Stimulated activated naive CD8-positive, alpha-beta T cell treated with anti-CD3 and anti-CD28 coated beads, Interleukin-15, amount 100 ng/mL, for 72 hours (primary cell): ENCODE results near the gene MARS1.
"Not testable (repeated sequence)": the region's sequence is repeated elsewhere in the genome, so short reads cannot be mapped to it uniquely, and the experiment has no call there.

Source experiments
- ATAC-seq: fragments of 150-1000 bp; cut with Tn5 transposase; 2 replicates; pipeline ENCODE4 v1.10.0; 2021; ENCODE audit warnings: mild to moderate bottlenecking, moderate library complexity
- DNase-seq, 2 donors: peaks; one replicate each; pipeline ENCODE4 v3.0.0; 2021 to 2022
- H3K27ac Mint-ChIP-seq, 2 donors: one replicate each; pipeline ENCODE4 v1.8.0; 2022; ENCODE audit warnings: mild to moderate bottlenecking in 2 of 2, mixed read lengths in 2 of 2, moderate library complexity in 2 of 2
- H3K27me3 Mint-ChIP-seq: one replicate; pipeline ENCODE4 v1.8.0; 2022; ENCODE audit warnings: mixed read lengths
- H3K4me1 Mint-ChIP-seq: one replicate; pipeline ENCODE4 v1.8.0; 2022; ENCODE audit warnings: mild to moderate bottlenecking, mixed read lengths
- H3K4me3 Mint-ChIP-seq, 2 donors: one replicate each; pipeline ENCODE4 v1.8.0; 2022; ENCODE audit warnings: mild to moderate bottlenecking in 2 of 2, mixed read lengths in 2 of 2, moderate library complexity in 1 of 2
- H3K9me3 Mint-ChIP-seq, 2 donors: one replicate each; pipeline ENCODE4 v1.8.0; 2022; ENCODE audit warnings: mixed read lengths in 2 of 2

Gene MARS1

GRCh38 chr12:57549203-57549908, 61.5 kb downstream of the MARS1 start:
- peaks cover 63% of the 10 kb centered on the region for H3K4me1 Mint-ChIP-seq
- peak overlapping the region; percentile 34 to 68 for H3K27ac Mint-ChIP-seq
- peak; percentile 16 for ATAC-seq
- no peak for DNase-seq
- H3K27me3 Mint-ChIP-seq, result peaks cover 24% of the 10 kb centered on the region
- H3K9me3 Mint-ChIP-seq, result no peaks in the 10 kb centered on the region
- H3K4me3 Mint-ChIP-seq, result peak overlapping the region; percentile 88 to 94

GRCh38 chr12:57549909-57550640, 62.2 kb downstream of the MARS1 start, which contains the start of gene KIF5A:
TSS of gene KIF5A (plus strand) at chr12:57550044. CDS start at chr12:57550272, 228 bp downstream.
- peak within 1 kb of the TSS; percentile 55 to 68 for H3K27ac Mint-ChIP-seq
- H3K4me3 Mint-ChIP-seq, result peak within 1 kb of the TSS; percentile 88 to 94
- H3K9me3 Mint-ChIP-seq, result no peaks in the 10 kb centered on the region
- DNase-seq, result peak; percentile 61 to 75
- ATAC-seq, result peak; percentile 65
- peaks cover 24% of the 10 kb centered on the region for H3K27me3 Mint-ChIP-seq
- peaks cover 57% of the 10 kb centered on the region for H3K4me1 Mint-ChIP-seq

- Mint-ChIP-seq H3K27ac (peak overlapping the region in 1 of 2 donors; percentile 23), H3K27me3 (peaks cover 24% of the 10 kb centered on the region), H3K4me1 (peaks cover 49% of the 10 kb centered on the region), H3K4me3 (peak overlapping the region; percentile 78 to 94), H3K9me3 (no peaks in the 10 kb centered on the region)
- DNase-seq (no peak), ATAC-seq (no peak)
These were observed 63.0 kb downstream of the MARS1 start for GRCh38 chr12:57550641-57551549.

GRCh38 chr12:57551637-57552305, 63.9 kb downstream of the MARS1 start:
- H3K27me3 Mint-ChIP-seq, result peaks cover 24% of the 10 kb centered on the region
- no peak overlapping the region for H3K27ac Mint-ChIP-seq
- H3K9me3 Mint-ChIP-seq, result no peaks in the 10 kb centered on the region
- H3K4me3 Mint-ChIP-seq, result no peak overlapping the region
- DNase-seq (no peak), ATAC-seq (no peak)
- H3K4me1 Mint-ChIP-seq, result peaks cover 43% of the 10 kb centered on the region

GRCh38 chr12:57552306-57552651, 64.4 kb downstream of the MARS1 start:
- Mint-ChIP-seq H3K27me3 (peaks cover 24% of the 10 kb centered on the region), H3K4me3 (no peak overlapping the region), H3K4me1 (peaks cover 40% of the 10 kb centered on the region), H3K27ac (no peak overlapping the region), H3K9me3 (no peaks in the 10 kb centered on the region)
- DNase-seq (no peak), ATAC-seq (no peak)

GRCh38 chr12:57552835-57553313, 65.0 kb downstream of the MARS1 start:
- peaks cover 24% of the 10 kb centered on the region for H3K27me3 Mint-ChIP-seq
- peaks cover 35% of the 10 kb centered on the region for H3K4me1 Mint-ChIP-seq
- DNase-seq (no peak), ATAC-seq (no peak)
- H3K9me3 Mint-ChIP-seq, result no peaks in the 10 kb centered on the region
- no peak overlapping the region for H3K4me3 Mint-ChIP-seq
- no peak overlapping the region for H3K27ac Mint-ChIP-seq

- Mint-ChIP-seq H3K9me3 (no peaks in the 10 kb centered on the region), H3K27me3 (peaks cover 20% of the 10 kb centered on the region), H3K4me1 (peaks cover 32% of the 10 kb centered on the region), H3K4me3 (no peak overlapping the region), H3K27ac (no peak overlapping the region)
- ATAC-seq, result no peak
- no peak for DNase-seq
These were observed 65.7 kb downstream of the MARS1 start for GRCh38 chr12:57553343-57554202.

- Mint-ChIP-seq H3K9me3 (no peaks in the 10 kb centered on the region), H3K4me1 (peaks cover 23% of the 10 kb centered on the region), H3K4me3 (no peak overlapping the region), H3K27ac (no peak overlapping the region), H3K27me3 (peaks cover 12% of the 10 kb centered on the region)
- no peak for ATAC-seq
- DNase-seq, result no peak
These were observed 66.6 kb downstream of the MARS1 start for GRCh38 chr12:57554453-57554852.

GRCh38 chr12:57554897-57555296, 67.0 kb downstream of the MARS1 start:
- Mint-ChIP-seq H3K27ac (no peak overlapping the region), H3K4me1 (peaks cover 18% of the 10 kb centered on the region), H3K27me3 (peaks cover 11% of the 10 kb centered on the region), H3K4me3 (no peak overlapping the region), H3K9me3 (no peaks in the 10 kb centered on the region)
- DNase-seq (no peak), ATAC-seq (no peak)

GRCh38 chr12:57558864-57559263, 71.0 kb downstream of the MARS1 start:
- ATAC-seq, result no peak
- no peaks in the 10 kb centered on the region for H3K9me3 Mint-ChIP-seq

GRCh38 chr12:57560516-57560915, 72.6 kb downstream of the MARS1 start:
- Mint-ChIP-seq H3K9me3 (no peaks in the 10 kb centered on the region), H3K4me3 (no peak overlapping the region), H3K27me3 (no peaks in the 10 kb centered on the region), H3K4me1 (no peaks in the 10 kb centered on the region), H3K27ac (no peak overlapping the region)
- ATAC-seq, result no peak
- DNase-seq, result no peak

More at GRCh38 chr12:57558864-57559263, 71.0 kb downstream of the MARS1 start:
- no peak for DNase-seq
- no peaks in the 10 kb centered on the region for H3K4me1 Mint-ChIP-seq
- no peaks in the 10 kb centered on the region for H3K27me3 Mint-ChIP-seq
- H3K4me3 Mint-ChIP-seq, result no peak overlapping the region
- H3K27ac Mint-ChIP-seq, result no peak overlapping the region

- not testable (repeated sequence) for H3K4me3 Mint-ChIP-seq, ATAC-seq, H3K9me3 Mint-ChIP-seq, H3K27me3 Mint-ChIP-seq, DNase-seq, H3K27ac Mint-ChIP-seq, H3K4me1 Mint-ChIP-seq
These were observed 73.2 kb downstream of the MARS1 start for GRCh38 chr12:57561117-57561516.

- ATAC-seq (no peak), DNase-seq (no peak)
- Mint-ChIP-seq H3K27ac (no peak overlapping the region), H3K9me3 (no peaks in the 10 kb centered on the region), H3K27me3 (no peaks in the 10 kb centered on the region), H3K4me3 (no peak overlapping the region), H3K4me1 (no peaks in the 10 kb centered on the region)
These were observed 75.5 kb downstream of the MARS1 start for GRCh38 chr12:57563358-57563757.

GRCh38 chr12:57564178-57564740, 76.4 kb downstream of the MARS1 start:
- no peak for DNase-seq
- Mint-ChIP-seq H3K9me3 (no peaks in the 10 kb centered on the region), H3K4me1 (no peaks in the 10 kb centered on the region), H3K4me3 (no peak overlapping the region), H3K27ac (peak overlapping the region in 1 of 2 donors; percentile 22), H3K27me3 (no peaks in the 10 kb centered on the region)
- no peak for ATAC-seq
